ENCODE data around the gene FANCM. TPM values are rescaled to one million over a fixed set of nuclear protein-coding genes. Genes with fewer than 3 reads are reported as not detected.
"Not testable (repeated sequence)": the region's sequence is repeated elsewhere in the genome, so short reads cannot be mapped to it uniquely, and the experiment has no call there.

FANCM gene
- total RNA-seq, 4 donors from 2014 or later, result 0.75 to 6.2 (median 4.5) TPM

DNA sequence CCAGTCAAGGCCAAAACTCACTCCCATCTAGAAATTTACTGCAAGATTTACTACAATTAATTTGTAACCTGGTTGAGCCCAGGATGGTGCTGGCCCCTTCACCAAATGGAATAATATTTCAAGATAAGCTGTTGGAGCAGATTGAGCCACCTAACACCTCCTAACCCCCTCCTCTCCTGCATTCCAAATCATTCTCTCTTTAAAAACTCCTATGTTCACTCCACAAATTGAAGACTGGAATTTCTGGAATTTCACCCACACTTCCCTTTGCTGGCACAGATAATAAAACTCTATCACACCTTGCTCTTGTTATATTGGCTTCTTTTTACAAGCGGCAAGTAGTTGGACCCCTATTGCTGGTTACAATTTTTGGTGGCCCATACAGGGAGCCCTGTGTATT is 75.6 kb downstream of the FANCM start:
- TF ChIP-seq POLR2AphosphoS5 (IDR thresholded peaks at IDR 0.05) (no peak), POLR2A (IDR thresholded peaks at IDR 0.05) (no peak), EP300 (IDR thresholded peaks at IDR 0.05; ENCODE audit: low read depth) (no peak)
- TF ChIP-seq, protein P1, sequence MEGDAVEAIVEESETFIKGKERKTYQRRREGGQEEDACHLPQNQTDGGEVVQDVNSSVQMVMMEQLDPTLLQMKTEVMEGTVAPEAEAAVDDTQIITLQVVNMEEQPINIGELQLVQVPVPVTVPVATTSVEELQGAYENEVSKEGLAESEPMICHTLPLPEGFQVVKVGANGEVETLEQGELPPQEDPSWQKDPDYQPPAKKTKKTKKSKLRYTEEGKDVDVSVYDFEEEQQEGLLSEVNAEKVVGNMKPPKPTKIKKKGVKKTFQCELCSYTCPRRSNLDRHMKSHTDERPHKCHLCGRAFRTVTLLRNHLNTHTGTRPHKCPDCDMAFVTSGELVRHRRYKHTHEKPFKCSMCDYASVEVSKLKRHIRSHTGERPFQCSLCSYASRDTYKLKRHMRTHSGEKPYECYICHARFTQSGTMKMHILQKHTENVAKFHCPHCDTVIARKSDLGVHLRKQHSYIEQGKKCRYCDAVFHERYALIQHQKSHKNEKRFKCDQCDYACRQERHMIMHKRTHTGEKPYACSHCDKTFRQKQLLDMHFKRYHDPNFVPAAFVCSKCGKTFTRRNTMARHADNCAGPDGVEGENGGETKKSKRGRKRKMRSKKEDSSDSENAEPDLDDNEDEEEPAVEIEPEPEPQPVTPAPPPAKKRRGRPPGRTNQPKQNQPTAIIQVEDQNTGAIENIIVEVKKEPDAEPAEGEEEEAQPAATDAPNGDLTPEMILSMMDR (IDR thresholded peaks at IDR 0.05), result no peak
- no peak overlapping the region for H3K27ac ChIP-seq
- no peak for DNase-seq
- intact Hi-C loops (cut with DNase I; ENCODE audit: low total_unique reads) (no loop called here), in situ Hi-C loops (cut with MboI; ENCODE audit: low pct_ligation_motif_present in 1 of 4, low pct_unique_long_range_greater_than_20kb in 1 of 4, low sequenced_read_pairs in 3 of 4) (no loop called here)
- H3K9me3 ChIP-seq, result no peaks in the 10 kb centered on the region
- no peaks in the 10 kb centered on the region for H3K27me3 ChIP-seq
- no peak overlapping the region for H3K4me3 ChIP-seq
- WGBS, 2 donors (ENCODE audit: low coverage in 1 of 2), result 100% methylated on average over 1 of the region's 1 CpG; no CpG with 5 or more reads in 1 of the 2 donors
- H3K4me1 ChIP-seq, result no peaks in the 10 kb centered on the region
- H3K36me3 ChIP-seq, result peaks cover 0 to 37% (median 4%) of the 10 kb centered on the region in 4 donors

DNA sequence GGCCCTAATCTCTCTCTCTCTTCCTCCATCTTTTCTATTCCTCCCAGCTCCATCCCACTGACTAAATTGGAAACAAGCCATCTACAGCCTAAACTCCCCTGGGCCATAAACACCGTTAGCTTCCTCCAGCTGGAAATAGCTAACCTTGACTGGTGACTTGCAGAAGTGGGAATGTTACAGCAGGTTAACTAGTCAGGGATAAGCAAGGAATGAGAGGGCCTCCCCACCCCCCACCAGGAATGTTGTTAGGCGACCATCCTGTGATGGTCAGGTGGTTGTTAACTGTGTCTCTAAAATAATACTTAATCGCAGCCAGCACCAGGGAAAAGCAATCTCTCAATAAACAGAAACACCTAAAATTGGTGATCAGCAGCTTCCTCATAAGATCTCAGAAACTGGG is 76.5 kb downstream of the FANCM start:
- intact Hi-C loops (cut with DNase I; ENCODE audit: low total_unique reads), result no loop called here
- Histone ChIP-seq H3K36me3 (peaks cover 0 to 39% (median 7%) of the 10 kb centered on the region in 4 donors), H3K4me3 (no peak overlapping the region), H3K27me3 (no peaks in the 10 kb centered on the region), H3K9me3 (no peaks in the 10 kb centered on the region), H3K4me1 (no peaks in the 10 kb centered on the region), H3K27ac (no peak overlapping the region)
- 86 to 92% methylated on average over 2 to 3 of the region's 3 CpGs for WGBS, 2 donors (ENCODE audit: low coverage in 1 of 2)
- DNase-seq, result no peak
- no peak for TF ChIP-seq EP300 (IDR thresholded peaks at IDR 0.05; ENCODE audit: low read depth)
- TF ChIP-seq POLR2AphosphoS5 (IDR thresholded peaks at IDR 0.05), result no peak
- TF ChIP-seq POLR2A (IDR thresholded peaks at IDR 0.05), result no peak
- TF ChIP-seq, protein P1 (IDR thresholded peaks at IDR 0.05), result no peak
- in situ Hi-C loops (cut with MboI; ENCODE audit: low pct_ligation_motif_present in 1 of 4, low pct_unique_long_range_greater_than_20kb in 1 of 4, low sequenced_read_pairs in 3 of 4), result no loop called here

DNA sequence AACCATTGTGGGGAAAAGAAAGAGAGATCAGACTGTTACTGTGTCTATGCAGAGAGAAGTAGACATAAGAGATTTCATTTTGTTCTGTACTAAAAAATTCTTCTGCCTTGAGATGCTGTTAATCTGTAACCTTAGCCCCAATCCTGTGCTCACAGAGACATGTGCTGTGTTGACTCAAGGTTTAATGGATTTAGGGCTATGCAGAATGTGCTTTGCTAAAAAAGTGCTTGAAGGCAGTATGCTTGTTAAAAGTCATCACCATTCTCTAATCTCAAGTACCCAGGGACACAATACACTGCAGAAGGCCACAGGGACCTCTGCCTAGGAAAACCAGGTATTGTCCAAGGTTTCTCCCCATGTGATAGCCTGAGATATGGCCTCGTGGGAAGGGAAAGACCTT is 78.0 kb downstream of the FANCM start:
- H3K27ac ChIP-seq; intact Hi-C loops (cut with DNase I; ENCODE audit: low total_unique reads); H3K27me3 ChIP-seq; in situ Hi-C loops (cut with MboI; ENCODE audit: low pct_ligation_motif_present in 1 of 4, low pct_unique_long_range_greater_than_20kb in 1 of 4, low sequenced_read_pairs in 3 of 4); H3K4me3 ChIP-seq; H3K9me3 ChIP-seq; DNase-seq; H3K4me1 ChIP-seq: not testable (repeated sequence)
- peaks cover 0 to 45% (median 12%) of the 10 kb centered on the region in 4 donors for H3K36me3 ChIP-seq
- WGBS, 2 donors (ENCODE audit: low coverage in 1 of 2), result 33 to 72% methylated on average over 1 of the region's 1 CpG

DNA sequence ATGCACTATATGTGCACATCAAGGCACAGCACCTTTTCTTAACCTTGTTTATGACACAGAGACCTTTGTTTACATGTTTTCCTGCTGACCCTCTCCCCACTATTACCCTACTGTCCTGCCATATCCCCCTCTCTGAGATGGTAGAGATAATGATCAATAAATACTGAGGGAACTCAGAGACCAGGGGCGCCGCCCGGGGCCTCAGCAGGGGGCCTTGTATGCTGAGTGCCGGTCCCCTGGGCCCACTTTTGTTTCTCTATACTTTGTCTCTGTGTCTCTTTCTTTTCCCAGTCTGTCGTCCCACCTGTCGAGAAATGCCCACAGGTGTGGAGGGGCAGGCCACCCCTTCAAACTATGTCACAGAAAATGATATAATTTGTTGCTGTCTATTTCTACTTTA is 78.6 kb downstream of the FANCM start:
- H3K4me3 ChIP-seq; H3K9me3 ChIP-seq; in situ Hi-C loops (cut with MboI; ENCODE audit: low pct_ligation_motif_present in 1 of 4, low pct_unique_long_range_greater_than_20kb in 1 of 4, low sequenced_read_pairs in 3 of 4); H3K27me3 ChIP-seq; H3K27ac ChIP-seq; DNase-seq; H3K4me1 ChIP-seq; intact Hi-C loops (cut with DNase I; ENCODE audit: low total_unique reads): not testable (repeated sequence)
- WGBS, 2 donors (ENCODE audit: low coverage in 1 of 2), result 99% methylated on average over 6 of the region's 6 CpGs; no CpG with 5 or more reads in 1 of the 2 donors
- H3K36me3 ChIP-seq, result peaks cover 0 to 42% (median 12%) of the 10 kb centered on the region in 4 donors

DNA sequence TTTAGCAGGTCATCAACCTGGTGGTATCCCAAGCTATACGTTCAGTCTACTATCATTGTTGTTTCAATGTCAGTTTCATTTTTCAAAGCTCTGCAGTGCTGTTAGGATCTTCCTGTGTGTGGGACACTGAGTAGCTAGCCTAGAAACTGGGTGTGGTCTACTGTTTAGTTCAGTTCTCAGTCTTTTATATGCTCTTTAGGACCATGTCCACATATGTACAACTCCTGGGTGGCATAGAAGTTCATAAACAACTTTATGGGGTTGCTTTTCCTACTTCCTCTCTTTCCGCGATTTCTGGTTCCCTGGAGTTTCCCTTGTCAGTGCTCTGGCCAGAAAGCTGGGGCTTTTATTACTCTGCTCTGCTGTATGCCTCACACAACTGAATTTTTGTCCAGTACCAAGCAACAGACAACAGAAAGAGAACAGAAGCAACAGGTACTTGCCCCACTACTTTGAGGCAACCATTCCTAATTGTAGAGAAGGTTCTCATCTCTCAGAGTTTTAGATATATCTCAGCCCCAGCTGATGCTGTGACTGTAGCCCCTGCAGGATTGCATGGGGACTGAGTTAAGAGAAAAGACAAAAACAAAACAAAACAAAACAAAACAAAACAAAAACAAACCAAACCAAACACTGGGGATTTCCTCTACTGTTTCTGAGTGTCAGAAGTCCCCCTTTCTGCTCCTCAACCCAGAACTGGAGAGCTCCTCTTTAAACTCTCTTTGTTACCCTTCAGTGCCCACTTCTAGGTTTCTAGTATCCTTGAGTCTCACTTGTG is 86.9 kb downstream of the FANCM start:
- no peak overlapping the region for H3K27ac ChIP-seq
- H3K27me3 ChIP-seq, result no peaks in the 10 kb centered on the region
- H3K4me1 ChIP-seq, result no peaks in the 10 kb centered on the region
- in situ Hi-C loops (cut with MboI; ENCODE audit: low pct_ligation_motif_present in 1 of 4, low pct_unique_long_range_greater_than_20kb in 1 of 4, low sequenced_read_pairs in 3 of 4), result no loop called here
- no peak overlapping the region for H3K4me3 ChIP-seq
- DNase-seq, result no peak
- TF ChIP-seq, protein P1 (IDR thresholded peaks at IDR 0.05), result no peak
- no peak for TF ChIP-seq EP300 (IDR thresholded peaks at IDR 0.05; ENCODE audit: low read depth)
- no peak for TF ChIP-seq POLR2A (IDR thresholded peaks at IDR 0.05)
- TF ChIP-seq POLR2AphosphoS5 (IDR thresholded peaks at IDR 0.05), result no peak
- intact Hi-C loops (cut with DNase I; ENCODE audit: low total_unique reads), result no loop called here
- peaks cover 0 to 40% (median 8%) of the 10 kb centered on the region in 4 donors for H3K36me3 ChIP-seq
- WGBS, 2 donors (ENCODE audit: low coverage in 1 of 2), result 79 to 88% methylated on average over 3 of the region's 3 CpGs
- H3K9me3 ChIP-seq, result no peaks in the 10 kb centered on the region
